Common myeloid progenitor, CD34-positive (primary cell): Measurements from ENCODE around the gene KCNIP4.

Source experiments
- CTCF ChIA-PET: fragments of 350-600 bp; sonication (Branson Sonifier 250); formaldehyde crosslinking; loops from one replicate; lab custom pipeline; 2021; ENCODE audit warnings: antibody characterized with exemption; lab: Charles Lee
- POLR2A ChIA-PET: fragments of 350-600 bp; sonication (Branson Sonifier 250); formaldehyde crosslinking; loops from one replicate; lab custom pipeline; 2021; ENCODE audit warnings: antibody characterized with exemption; lab: Charles Lee
- DNase-seq, 3 donors: peaks; one replicate each; pipeline versions ENCODE4 v3.0.0 to v3.0.0-alpha.2; 2013
- H3K27ac ChIP-seq, 2 experiments: 1 replicate in 1 of 2; 2 replicates in 1 of 2; pipeline ENCODE4 v1.7.0; 2013; ENCODE audit warnings: inconsistent platforms in 2 of 2, low read length in 2 of 2, mild to moderate bottlenecking in 2 of 2, low read depth in 1 of 2, moderate library complexity in 1 of 2; ENCODE audit not compliant: severe bottlenecking in 2 of 2, insufficient read depth in 1 of 2, poor library complexity in 1 of 2
- H3K27me3 ChIP-seq, 5 experiments: replicated peaks in 2 of 5; 1 replicate in 3 of 5; 2 replicates in 2 of 5; pipeline versions ENCODE4 v1.6.1 to v1.7.0; 2013; ENCODE audit warnings: low read length in 4 of 5, mild to moderate bottlenecking in 2 of 5, moderate library complexity in 2 of 5, inconsistent platforms in 1 of 5; ENCODE audit not compliant: insufficient read depth in 5 of 5, control insufficient read depth in 4 of 5
- H3K36me3 ChIP-seq, 4 experiments: 1 replicate in 2 of 4; 2 replicates in 2 of 4; pipeline versions ENCODE4 v1.6.1 to v1.7.0; 2013; ENCODE audit warnings: low read length in 3 of 4, control low read depth in 1 of 4, mild to moderate bottlenecking in 1 of 4; ENCODE audit not compliant: control insufficient read depth in 4 of 4, insufficient read depth in 4 of 4
- H3K4me1 ChIP-seq, 4 experiments: 1 replicate in 3 of 4; 2 replicates in 1 of 4; pipeline versions ENCODE4 v1.6.1 to v1.7.1; 2013; ENCODE audit warnings: low read length in 3 of 4, mild to moderate bottlenecking in 3 of 4, control low read depth in 1 of 4, inconsistent platforms in 1 of 4, moderate library complexity in 1 of 4; ENCODE audit not compliant: control insufficient read depth in 4 of 4, insufficient read depth in 4 of 4; ENCODE audit errors: control extremely low read depth in 1 of 4
- H3K4me3 ChIP-seq, 7 experiments: 1 replicate in 4 of 7; 2 replicates in 3 of 7; pipeline versions ENCODE4 v1.5.1 to v1.7.0; 2013; ENCODE audit warnings: mild to moderate bottlenecking in 7 of 7, low read length in 6 of 7, moderate library complexity in 6 of 7, inconsistent platforms in 2 of 7, low read depth in 2 of 7, control low read depth in 1 of 7; ENCODE audit not compliant: insufficient read depth in 4 of 7, control insufficient read depth in 1 of 7; ENCODE audit errors: extremely low read depth in 1 of 7
- H3K9me3 ChIP-seq, 5 experiments: 1 replicate in 4 of 5; 2 replicates in 1 of 5; pipeline versions ENCODE4 v1.6.1 to v1.7.1; 2013; ENCODE audit warnings: low read length in 4 of 5, mild to moderate bottlenecking in 2 of 5, inconsistent platforms in 1 of 5, low read depth in 1 of 5, moderate library complexity in 1 of 5; ENCODE audit not compliant: control insufficient read depth in 4 of 5, insufficient read depth in 2 of 5; ENCODE audit errors: control extremely low read depth in 1 of 5
- WGBS: methylation state at CpG from one replicate; pipeline ENCODE4 v1.1.5; 2013; ENCODE audit not compliant: insufficient coverage; 5-methylcytosine and 5-hydroxymethylcytosine counted together

KCNIP4 gene

GRCh38 chr4:20895208-20895607 lies 1053.4 kb downstream of the KCNIP4 start:
- ChIA-PET POLR2A (no interaction called here), CTCF (no interaction called here)
- DNase-seq: no peak

GRCh38 chr4:20890761-20891160 lies 1057.8 kb downstream of the KCNIP4 start:
- no peak for DNase-seq
- Histone ChIP-seq H3K4me1 (no peaks in the 10 kb centered on the region), H3K36me3 (no peaks in the 10 kb centered on the region), H3K27me3 (no peaks in the 10 kb centered on the region), H3K9me3 (peaks cover 0 to 1% (median 0%) of the 10 kb centered on the region in 5 experiments), H3K27ac (no peak overlapping the region), H3K4me3 (no peak overlapping the region)
- 100% methylated on average over 3 of the region's 3 CpGs for WGBS
- CTCF ChIA-PET: no interaction called here
- POLR2A ChIA-PET: no interaction called here

More at GRCh38 chr4:20895208-20895607, 1053.4 kb downstream of the KCNIP4 start:
- Histone ChIP-seq H3K27ac (no peak overlapping the region), H3K4me1 (no peaks in the 10 kb centered on the region), H3K27me3 (no peaks in the 10 kb centered on the region), H3K9me3 (no peaks in the 10 kb centered on the region), H3K4me3 (no peak overlapping the region), H3K36me3 (no peaks in the 10 kb centered on the region)

GRCh38 chr4:20889901-20890300 lies 1058.7 kb downstream of the KCNIP4 start:
- no peaks in the 10 kb centered on the region for H3K4me1 ChIP-seq
- no peaks in the 10 kb centered on the region for H3K36me3 ChIP-seq
- H3K4me3 ChIP-seq: no peak overlapping the region
- H3K27ac ChIP-seq: no peak overlapping the region
- CTCF ChIA-PET: no interaction called here
- no CpG with 5 or more reads among the region's 3 CpGs for WGBS
- H3K9me3 ChIP-seq: peaks cover 0 to 3% (median 0%) of the 10 kb centered on the region in 5 experiments
- POLR2A ChIA-PET: no interaction called here
- DNase-seq: no peak
- H3K27me3 ChIP-seq: no peaks in the 10 kb centered on the region

GRCh38 chr4:20883677-20884076 lies 1064.9 kb downstream of the KCNIP4 start:
- no peak for DNase-seq
- ChIA-PET CTCF (no interaction called here), POLR2A (no interaction called here)
- Histone ChIP-seq H3K27ac (no peak overlapping the region), H3K27me3 (no peaks in the 10 kb centered on the region), H3K36me3 (no peaks in the 10 kb centered on the region), H3K9me3 (peaks cover 0 to 3% (median 0%) of the 10 kb centered on the region in 5 experiments), H3K4me3 (no peak overlapping the region), H3K4me1 (no peaks in the 10 kb centered on the region)
- 94% methylated on average over 2 of the region's 3 CpGs for WGBS

GRCh38 chr4:20883231-20883630 lies 1065.3 kb downstream of the KCNIP4 start:
- Histone ChIP-seq H3K27me3 (no peaks in the 10 kb centered on the region), H3K4me3 (no peak overlapping the region), H3K27ac (no peak overlapping the region), H3K9me3 (peaks cover 0 to 3% (median 0%) of the 10 kb centered on the region in 5 experiments), H3K4me1 (no peaks in the 10 kb centered on the region), H3K36me3 (no peaks in the 10 kb centered on the region)
- ChIA-PET POLR2A (no interaction called here), CTCF (no interaction called here)
- 96% methylated on average over 4 of the region's 5 CpGs for WGBS
- DNase-seq: no peak

GRCh38 chr4:20882500-20882899 lies 1066.1 kb downstream of the KCNIP4 start:
- no peak for DNase-seq
- 51% methylated on average over 10 of the region's 11 CpGs for WGBS
- H3K9me3 ChIP-seq: peaks cover 0 to 3% (median 0%) of the 10 kb centered on the region in 5 experiments
- no peaks in the 10 kb centered on the region for H3K4me1 ChIP-seq
- no peak overlapping the region for H3K27ac ChIP-seq
- no peaks in the 10 kb centered on the region for H3K36me3 ChIP-seq
- H3K27me3 ChIP-seq: no peaks in the 10 kb centered on the region
- POLR2A ChIA-PET: no interaction called here
- H3K4me3 ChIP-seq: no peak overlapping the region
- CTCF ChIA-PET: no interaction called here

GRCh38 chr4:20881658-20882057 lies 1066.9 kb downstream of the KCNIP4 start:
- POLR2A ChIA-PET: no interaction called here
- Histone ChIP-seq H3K4me1 (no peaks in the 10 kb centered on the region), H3K4me3 (no peak overlapping the region), H3K9me3 (peaks cover 0 to 3% (median 0%) of the 10 kb centered on the region in 5 experiments), H3K27ac (no peak overlapping the region), H3K27me3 (no peaks in the 10 kb centered on the region), H3K36me3 (no peaks in the 10 kb centered on the region)
- CTCF ChIA-PET: no interaction called here
- DNase-seq: no peak
- WGBS: no CpG with 5 or more reads among the region's 2 CpGs
